Renal cortex interstitium (tissue), 11 donors: ENCODE results near the gene SERPINB10. TPM values are rescaled to one million over a fixed set of nuclear protein-coding genes. Genes with fewer than 3 reads are reported as not detected.
A peak's percentile ranks its signal among the peaks of the same experiment; 100 is the strongest.
"Not testable (repeated sequence)": the region's sequence is repeated elsewhere in the genome, so short reads cannot be mapped to it uniquely, and the experiment has no call there.

ENCODE experiments used
- DNase-seq, 11 donors: peaks; one replicate each; pipeline ENCODE4 v3.0.0-alpha.2; 2013; ENCODE audit warnings: low read depth in 9 of 11, low spot score in 4 of 11; ENCODE audit errors: extremely low read depth in 1 of 11
- polyA plus RNA-seq, 3 donors: library from polyadenylated mRNA; unstranded; fragments of 120-200 nt; gene quantifications; one replicate each; pipeline ENCODE4 v1.2.1, GENCODE V29; 2013; ENCODE audit not compliant: insufficient read length in 3 of 3

Gene SERPINB10
- polyA plus RNA-seq, 3 donors = 0.11 to 0.16 TPM; not detected in 1

GRCh38 chr18:63889626-63890025 is 18.1 kb upstream of the SERPINB10 start:
- DNase-seq = no peak

GRCh38 chr18:63890237-63890949 is 17.4 kb upstream of the SERPINB10 start:
- no peak for DNase-seq

- no peak for DNase-seq
These were observed 16.8 kb upstream of the SERPINB10 start for GRCh38 chr18:63890950-63891304.

DNA sequence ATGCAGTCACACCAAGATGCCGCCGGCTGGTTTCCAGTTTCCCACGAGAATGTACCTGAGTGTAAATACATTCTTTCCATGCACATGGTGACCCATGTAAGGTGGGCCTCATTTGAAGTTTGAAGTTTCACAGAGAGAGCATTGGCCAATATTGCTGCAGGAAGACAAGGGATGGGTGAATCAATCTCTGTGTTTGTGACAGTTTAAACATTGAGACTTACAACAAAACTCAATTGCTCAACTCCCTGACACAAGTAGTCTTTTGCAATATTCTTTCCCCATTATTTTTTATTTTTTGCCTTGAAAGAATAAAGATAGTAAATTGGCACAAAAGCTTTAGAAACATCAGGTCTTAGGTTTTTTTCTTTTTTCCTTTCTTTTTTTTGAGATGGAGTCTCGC is 15.2 kb upstream of the SERPINB10 start:
- DNase-seq = no peak

DNA sequence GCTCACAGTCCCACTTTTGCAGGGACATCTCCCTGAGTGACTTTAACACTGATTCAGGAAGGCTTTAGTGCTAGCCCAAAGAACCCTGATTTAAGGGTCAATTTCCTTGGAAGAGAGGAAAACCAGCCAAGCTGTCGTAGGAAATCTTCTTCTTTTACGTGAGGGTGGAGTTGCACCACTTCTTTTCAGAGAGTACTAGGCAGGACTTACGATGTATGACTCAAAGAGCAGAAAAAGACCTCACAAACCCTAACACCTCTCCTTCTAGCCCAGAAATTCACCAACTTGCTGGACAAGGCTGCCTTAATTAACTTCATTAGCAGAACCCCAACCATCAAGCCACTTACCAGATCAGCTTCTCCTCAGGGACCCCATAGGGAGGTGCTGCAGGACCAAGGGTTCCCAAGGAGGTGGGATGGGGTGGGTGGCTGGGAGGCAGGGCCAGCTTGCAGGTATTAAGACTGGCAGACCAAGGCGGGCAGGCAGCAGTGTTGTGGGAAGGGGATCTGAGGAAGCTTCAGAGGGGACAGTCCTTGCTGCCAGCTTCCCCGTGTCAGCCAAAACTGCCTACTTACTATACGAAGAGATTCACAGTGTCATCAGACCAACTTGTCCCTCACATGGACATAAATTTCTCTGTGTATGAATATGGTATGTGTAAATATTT is 13.5 kb upstream of the SERPINB10 start:
- DNase-seq = no peak

DNA sequence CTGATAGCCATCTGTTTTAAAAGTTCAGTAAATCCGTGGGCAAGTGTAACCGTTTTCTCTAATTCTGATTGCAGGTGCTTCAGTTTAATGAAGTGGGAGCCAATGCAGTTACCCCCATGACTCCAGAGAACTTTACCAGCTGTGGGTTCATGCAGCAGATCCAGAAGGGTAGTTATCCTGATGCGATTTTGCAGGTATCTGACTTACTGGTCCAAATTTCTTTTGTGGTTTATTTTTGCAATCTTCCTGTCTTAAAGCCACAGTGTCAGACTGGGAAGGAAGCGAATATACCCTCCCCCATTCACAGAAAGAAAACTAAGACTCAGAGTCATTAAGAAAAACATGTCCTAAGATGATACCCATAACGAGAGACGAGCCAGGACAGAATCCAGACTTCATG is 12.6 kb upstream of the SERPINB10 start:
- no peak for DNase-seq

- peak in 1 of 11 donors; percentile 2 for DNase-seq
These were observed 10.7 kb upstream of the SERPINB10 start for GRCh38 chr18:63897072-63897471.

DNA sequence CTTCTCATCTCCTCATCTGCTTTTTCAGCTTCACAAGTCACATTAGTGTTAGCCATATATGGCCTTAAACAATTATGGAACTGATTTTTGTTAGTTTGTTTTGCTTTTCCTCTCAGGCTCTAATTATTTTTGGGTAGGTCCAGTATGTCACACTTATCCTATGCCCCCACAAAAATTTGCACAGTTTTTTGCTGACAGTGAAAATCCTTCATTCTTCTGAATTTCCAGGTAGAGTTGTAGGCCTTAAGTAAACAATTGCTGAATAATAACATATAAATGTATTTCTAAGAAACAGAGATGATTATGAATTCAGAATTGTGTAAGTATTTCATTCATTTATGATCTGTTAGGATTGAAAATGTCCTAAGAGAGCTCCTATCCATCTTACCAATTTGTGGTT is 8.6 kb upstream of the SERPINB10 start:
- no peak for DNase-seq

DNA sequence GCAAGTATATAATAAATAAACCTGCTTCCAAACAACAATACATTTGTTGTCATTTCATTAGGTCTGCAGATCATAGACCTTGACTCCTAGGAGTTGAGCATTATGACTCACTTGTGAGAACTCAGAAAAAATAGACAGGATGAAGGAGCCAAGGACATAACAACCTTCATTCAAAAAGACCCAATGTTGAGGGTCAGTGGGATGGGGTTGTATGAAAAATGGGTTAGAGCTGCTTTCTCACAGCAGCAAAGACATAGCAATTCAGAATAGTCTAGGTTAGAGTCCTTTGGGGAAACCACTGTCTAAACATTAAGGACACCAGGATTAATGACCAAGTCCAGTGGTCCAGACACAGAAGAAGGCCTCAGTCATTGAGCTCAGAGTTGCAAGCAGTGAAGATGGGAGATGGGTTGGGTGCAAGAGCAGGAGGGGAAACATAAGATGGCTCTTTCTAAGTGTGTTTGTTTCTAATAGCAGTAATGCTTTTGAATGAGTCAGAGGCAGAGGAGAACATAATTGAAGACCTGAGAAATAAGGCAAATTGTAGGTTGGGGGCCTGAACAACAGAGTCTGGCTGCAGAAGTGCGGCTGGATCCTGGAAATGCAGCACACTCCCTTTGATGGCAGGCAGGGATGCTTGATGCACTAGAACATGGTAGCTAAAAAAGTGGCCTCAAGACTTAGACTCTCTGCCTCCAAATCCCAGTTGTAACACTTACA is 3.7 kb upstream of the SERPINB10 start:
- DNase-seq = no peak

DNA sequence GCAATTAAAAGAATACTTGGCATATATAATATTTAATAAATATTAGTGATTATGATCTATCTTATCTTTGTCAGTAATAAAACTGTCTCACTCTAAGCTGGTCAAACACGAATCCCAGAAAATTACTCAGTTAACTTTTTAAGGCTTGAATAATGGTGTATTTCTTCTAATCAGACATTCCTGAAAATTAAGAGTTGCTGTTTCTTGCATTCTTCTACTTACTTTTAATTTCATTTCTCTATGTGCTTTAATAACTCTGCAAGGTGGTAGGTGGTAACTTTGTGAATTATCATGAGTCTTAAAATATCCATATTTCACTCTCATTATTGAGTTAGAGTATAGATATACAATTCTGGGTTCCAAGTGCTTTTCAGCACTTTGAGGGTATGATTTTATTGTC is 3.1 kb upstream of the SERPINB10 start:
- no peak for DNase-seq

GRCh38 chr18:63905361-63905760 is 2.4 kb upstream of the SERPINB10 start:
- DNase-seq = peak in 1 of 11 donors; percentile 3

DNA sequence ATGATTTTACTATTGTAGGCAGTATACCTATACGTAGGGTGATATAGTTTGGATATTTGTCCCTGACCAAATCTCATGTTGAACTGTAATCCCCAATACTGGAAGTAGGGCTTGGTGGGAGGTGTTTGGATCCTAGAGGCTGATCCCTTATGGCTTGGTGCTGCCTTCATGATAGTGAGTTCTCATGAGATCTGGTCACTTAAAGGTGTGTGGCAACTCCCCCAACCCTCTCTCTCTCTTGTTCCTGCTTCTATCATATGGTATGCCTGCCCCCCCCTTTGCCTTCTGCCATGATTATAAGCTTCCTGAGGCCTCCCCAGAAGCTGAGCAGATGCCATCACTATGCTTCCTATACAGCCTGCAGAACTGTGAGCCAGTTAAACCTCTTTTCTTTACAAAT is 1.7 kb upstream of the SERPINB10 start:
- DNase-seq = no peak

DNA sequence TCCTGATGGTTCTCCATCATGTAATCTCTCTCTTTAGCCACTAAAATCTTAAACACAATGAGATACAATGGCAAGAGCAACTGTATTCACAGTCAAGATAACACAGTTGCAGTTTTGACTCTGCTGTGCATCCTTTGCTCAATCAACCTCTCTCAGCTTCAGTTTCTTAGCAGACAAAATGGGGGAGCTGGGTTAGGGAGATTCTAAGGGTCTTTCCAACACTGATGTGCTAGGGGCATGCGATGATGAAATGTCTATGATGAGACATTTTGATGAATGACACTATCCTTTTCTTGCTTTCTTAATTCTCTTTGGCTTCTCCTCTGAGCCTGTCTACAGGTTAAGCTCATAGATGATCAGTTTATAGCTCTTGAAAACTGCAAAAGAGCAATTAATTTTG is 1.1 kb downstream of the SERPINB10 start:
- no peak for DNase-seq

- DNase-seq = no peak
These were observed 2.1 kb downstream of the SERPINB10 start for GRCh38 chr18:63909870-63910269.

GRCh38 chr18:63917817-63918216 is 10.1 kb downstream of the SERPINB10 start:
- DNase-seq = no peak

GRCh38 chr18:63922049-63922448 is 14.3 kb downstream of the SERPINB10 start:
- DNase-seq = no peak

DNA sequence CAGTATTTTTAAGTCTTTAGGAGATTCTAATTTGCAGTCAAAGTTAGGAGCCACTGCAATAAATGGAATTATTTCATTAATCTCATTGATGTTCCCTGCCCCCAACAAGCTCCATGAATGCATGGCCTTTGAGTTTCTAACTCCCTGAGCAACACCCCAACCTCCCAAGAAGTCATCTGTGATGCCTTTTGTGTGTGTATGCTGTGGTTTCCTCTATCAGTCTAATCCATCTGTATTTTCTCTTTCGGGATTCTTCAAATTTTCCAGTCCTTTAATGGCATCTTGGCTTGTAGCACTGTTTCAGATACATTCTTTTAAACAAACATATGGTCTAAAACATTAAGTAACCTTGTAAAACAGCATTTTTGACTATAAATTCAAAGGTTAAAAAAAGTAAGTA is 16.8 kb downstream of the SERPINB10 start:
- no peak for DNase-seq

- no peak for DNase-seq
These were observed 20.6 kb downstream of the SERPINB10 start for GRCh38 chr18:63928331-63928730.

DNA sequence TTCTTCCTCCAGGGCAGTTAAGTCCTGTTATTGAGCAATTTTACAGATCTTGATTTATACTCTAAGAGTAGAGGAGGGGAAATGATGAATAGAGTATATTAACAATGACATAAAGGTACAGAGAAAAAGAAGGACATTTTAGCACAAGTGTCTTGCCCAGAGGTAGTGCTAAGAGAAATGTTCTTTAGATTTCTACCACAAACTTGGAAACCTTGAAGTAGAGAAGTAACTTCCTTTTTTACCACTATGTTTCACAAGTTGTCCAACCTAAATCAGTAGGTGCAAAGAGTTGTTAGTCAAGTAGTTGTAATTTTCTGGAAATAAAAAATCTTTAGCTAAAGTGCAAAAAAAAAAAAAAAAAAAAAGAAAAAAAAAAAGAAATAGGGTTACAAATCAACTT is 21.6 kb downstream of the SERPINB10 start:
- not testable (repeated sequence) for DNase-seq

GRCh38 chr18:63930773-63931354 is 23.1 kb downstream of the SERPINB10 start:
- no peak for DNase-seq
